IMR-90 (cell line): ENCODE measurements around the gene PDK1.

Experiments used
- BHLHE40 ChIP-seq: fragments of 150-350 bp; IDR thresholded peaks from 2 replicates; pipeline ENCODE4 v1.6.1; 2016; ENCODE audit warnings: mild to moderate bottlenecking, low read depth, low read length
- CEBPB ChIP-seq: IDR thresholded peaks from 2 replicates; pipeline ENCODE4 v1.6.1; 2012; ENCODE audit warnings: low read depth, low read length, improper control_type of control experiment
- CHD1 ChIP-seq: IDR thresholded peaks from 2 replicates; pipeline ENCODE4 v1.6.1; 2012; ENCODE audit warnings: low read depth, low read length, improper control_type of control experiment
- CTCF ChIP-seq: conservative IDR thresholded peaks from 2 replicates; pipeline ENCODE4 v1.5.1; 2012; ENCODE audit warnings: mild to moderate bottlenecking, low read depth, low read length, improper control_type of control experiment
- FOS ChIP-seq: fragments of 150-350 bp; IDR thresholded peaks from 2 replicates; pipeline ENCODE4 v1.6.1; 2016; ENCODE audit warnings: low read depth, low read length
- MAZ ChIP-seq: IDR thresholded peaks from 2 replicates; pipeline ENCODE4 v1.6.1; 2012; ENCODE audit warnings: low read depth, mild to moderate bottlenecking, low read length, improper control_type of control experiment, moderate library complexity, borderline replicate concordance
- MXI1 ChIP-seq: IDR thresholded peaks from 2 replicates; pipeline ENCODE4 v1.6.1; 2012; ENCODE audit warnings: low read depth, mild to moderate bottlenecking, low read length, moderate library complexity, borderline replicate concordance
- POLR2A ChIP-seq: IDR thresholded peaks from 2 replicates; pipeline ENCODE4 v1.6.1; 2012; ENCODE audit warnings: mild to moderate bottlenecking, low read depth, low read length
- RAD21 ChIP-seq: IDR thresholded peaks from 2 replicates; pipeline ENCODE4 v1.6.1; 2012; ENCODE audit warnings: low read length, improper control_type of control experiment
- RFX5 ChIP-seq: IDR thresholded peaks from 2 replicates; pipeline ENCODE4 v1.8.0; 2012; ENCODE audit warnings: low read depth, mild to moderate bottlenecking, low read length, moderate library complexity
- SMC3 ChIP-seq: fragments of 150-350 bp; IDR thresholded peaks from 2 replicates; pipeline ENCODE4 v1.6.1; 2016; ENCODE audit warnings: low read depth, mild to moderate bottlenecking, antibody characterized with exemption, low read length, moderate library complexity
- USF2 ChIP-seq: fragments of 150-350 bp; IDR thresholded peaks from 2 replicates; pipeline ENCODE4 v1.6.1; 2017; ENCODE audit warnings: mild to moderate bottlenecking, antibody characterized with exemption, low read length, low read depth

GRCh38 chr2:172617115-172617514, 61.2 kb downstream of the PDK1 start:
- TF ChIP-seq CTCF (no peak), MAZ (no peak), CHD1 (no peak), POLR2A (no peak), CEBPB (no peak), USF2 (no peak), BHLHE40 (no peak), MXI1 (no peak), SMC3 (no peak), RFX5 (no peak), RAD21 (no peak), FOS (no peak)
